Ectodermal cell (in vitro differentiated cells): ENCODE data around the gene GPC6. TPM values are rescaled to one million over a fixed set of nuclear protein-coding genes. Genes with fewer than 3 reads are reported as not detected.
"Not testable (repeated sequence)": the region's sequence is repeated elsewhere in the genome, so short reads cannot be mapped to it uniquely, and the experiment has no call there.

Source experiments
- H3K27ac ChIP-seq: 2 replicates; pipeline ENCODE4 v1.7.0; 2013; ENCODE audit warnings: mild to moderate bottlenecking, low read depth, low read length; ENCODE audit not compliant: insufficient read depth, poor library complexity, severe bottlenecking
- H3K27me3 ChIP-seq: 2 replicates; pipeline ENCODE4 v1.7.0; 2013; ENCODE audit warnings: mild to moderate bottlenecking, low read length; ENCODE audit not compliant: insufficient read depth, control insufficient read depth, poor library complexity, severe bottlenecking
- H3K36me3 ChIP-seq: one replicate; pipeline ENCODE4 v1.7.0; 2013; ENCODE audit warnings: low read length; ENCODE audit not compliant: control insufficient read depth, insufficient read depth
- H3K4me1 ChIP-seq: one replicate; pipeline ENCODE4 v1.7.0; 2013; ENCODE audit warnings: low read length; ENCODE audit not compliant: control insufficient read depth, insufficient read depth
- H3K4me3 ChIP-seq: 2 replicates; pipeline ENCODE4 v1.7.0; 2013; ENCODE audit warnings: low read depth, low read length, control low read depth; ENCODE audit not compliant: insufficient read depth
- H3K9me3 ChIP-seq: 2 replicates; pipeline ENCODE4 v1.7.0; 2013; ENCODE audit warnings: mild to moderate bottlenecking, low read length, moderate library complexity; ENCODE audit not compliant: control insufficient read depth
- WGBS, 2 experiments: methylation state at CpG; one replicate each; pipeline ENCODE4 v1.1.7; 2013; ENCODE audit warnings: missing lambda C conversion rate in 2 of 2; 5-methylcytosine and 5-hydroxymethylcytosine counted together
- polyA plus RNA-seq, 4 experiments: library from polyadenylated mRNA; stranded (reverse); fragments of 50-300 nt; gene quantifications; one replicate each; pipeline ENCODE4 v1.2.3, GENCODE V29; 2013

The GPC6 gene
- polyA plus RNA-seq (2013, experiment 1 of 4) = 14.3 TPM
- 18.5 TPM for polyA plus RNA-seq (2013, experiment 2 of 4)
- polyA plus RNA-seq (2013, experiment 3 of 4) = 17.5 TPM
- 19.5 TPM for polyA plus RNA-seq (2013, experiment 4 of 4)

DNA sequence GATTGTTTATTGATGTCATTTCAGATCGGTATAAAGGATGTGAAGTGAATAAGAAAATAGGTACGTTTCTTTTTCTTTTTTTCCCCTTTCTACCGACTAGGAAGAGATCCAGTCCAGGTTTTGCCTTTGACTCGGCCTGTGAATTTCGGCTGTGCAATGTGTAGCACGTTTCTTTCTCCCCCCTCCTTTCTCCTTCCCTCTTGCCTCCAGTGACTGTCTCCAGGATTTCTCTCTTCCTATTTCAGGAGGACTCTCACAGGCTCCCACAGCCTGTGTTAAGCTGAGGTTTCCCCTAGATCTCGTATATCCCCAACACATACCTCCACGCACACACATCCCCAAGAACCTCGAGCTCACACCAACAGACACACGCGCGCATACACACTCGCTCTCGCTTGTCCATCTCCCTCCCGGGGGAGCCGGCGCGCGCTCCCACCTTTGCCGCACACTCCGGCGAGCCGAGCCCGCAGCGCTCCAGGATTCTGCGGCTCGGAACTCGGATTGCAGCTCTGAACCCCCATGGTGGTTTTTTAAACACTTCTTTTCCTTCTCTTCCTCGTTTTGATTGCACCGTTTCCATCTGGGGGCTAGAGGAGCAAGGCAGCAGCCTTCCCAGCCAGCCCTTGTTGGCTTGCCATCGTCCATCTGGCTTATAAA is at the start of gene GPC6:
Gene GPC6 (plus strand): TSS at position 185 of the 657 bp plus-strand sequence.
- Histone ChIP-seq H3K36me3 (no peaks in the 10 kb centered on the region), H3K4me3 (peak within 1 kb of the TSS; percentile 93), H3K27me3 (no peaks in the 10 kb centered on the region), H3K9me3 (no peaks in the 10 kb centered on the region), H3K27ac (peak within 1 kb of the TSS; percentile 87), H3K4me1 (peaks cover 26% of the 10 kb centered on the region)
- WGBS, 2 experiments = 0% methylated on average over 30 to 31 of the region's 31 CpGs

DNA sequence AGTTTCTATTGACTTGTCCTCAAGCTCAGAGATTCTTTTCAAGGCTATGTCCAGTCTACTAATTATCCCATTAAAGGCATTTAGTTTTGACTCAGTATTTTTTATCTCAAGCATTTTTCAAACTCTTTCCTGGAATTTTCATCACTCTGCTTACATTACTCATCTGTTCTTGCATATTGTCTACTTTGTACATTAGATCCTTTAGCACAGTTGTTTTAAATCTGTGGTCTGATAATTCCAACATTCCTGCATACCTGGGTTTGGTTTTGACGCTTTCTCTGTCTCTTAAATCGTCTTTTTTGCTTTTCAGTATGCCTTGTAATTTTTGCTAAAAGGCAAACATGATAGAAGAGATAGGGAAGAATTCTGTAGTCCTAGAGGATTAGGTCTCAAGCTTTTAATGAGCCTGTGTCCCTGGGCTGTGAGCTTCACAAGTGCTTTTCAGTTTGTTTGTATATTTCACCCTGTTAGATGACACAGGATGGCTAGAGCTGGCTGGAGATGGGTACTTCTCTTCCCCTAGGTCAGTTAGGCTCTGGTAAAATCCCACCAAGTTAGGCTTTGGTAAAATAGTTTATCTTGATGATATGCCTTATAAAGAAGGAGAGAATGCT is 46.1 kb upstream of the GPC6 start:
- H3K4me1 ChIP-seq = no peaks in the 10 kb centered on the region
- H3K27ac ChIP-seq = no peak overlapping the region
- no peaks in the 10 kb centered on the region for H3K27me3 ChIP-seq
- WGBS, 2 experiments = 43 to 47% methylated on average over 2 of the region's 2 CpGs
- no peak overlapping the region for H3K4me3 ChIP-seq
- H3K9me3 ChIP-seq = no peaks in the 10 kb centered on the region
- no peaks in the 10 kb centered on the region for H3K36me3 ChIP-seq

DNA sequence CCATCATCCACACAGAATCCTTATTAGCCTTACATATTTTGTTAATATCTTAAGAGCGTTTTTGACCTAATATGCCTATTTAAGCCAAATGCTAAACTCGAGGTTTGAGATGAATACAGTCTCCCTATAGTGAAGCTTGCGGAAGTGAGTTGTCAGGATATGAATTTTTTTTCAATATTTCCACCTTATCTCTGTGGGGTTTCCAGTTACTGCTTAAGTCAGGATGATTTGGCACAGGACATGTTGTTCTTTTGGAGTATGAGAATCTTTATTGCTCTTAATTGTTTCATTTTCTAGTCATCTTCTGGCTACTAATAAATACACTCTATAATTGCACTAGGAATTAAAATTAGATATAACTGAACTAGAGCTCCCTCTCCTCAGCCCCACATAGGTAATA is 44.2 kb upstream of the GPC6 start:
- no peaks in the 10 kb centered on the region for H3K27me3 ChIP-seq
- H3K4me3 ChIP-seq = no peak overlapping the region
- H3K4me1 ChIP-seq = no peaks in the 10 kb centered on the region
- H3K36me3 ChIP-seq = no peaks in the 10 kb centered on the region
- no peaks in the 10 kb centered on the region for H3K9me3 ChIP-seq
- 100% methylated on average over 2 to 3 of the region's 3 CpGs for WGBS, 2 experiments
- H3K27ac ChIP-seq = no peak overlapping the region

DNA sequence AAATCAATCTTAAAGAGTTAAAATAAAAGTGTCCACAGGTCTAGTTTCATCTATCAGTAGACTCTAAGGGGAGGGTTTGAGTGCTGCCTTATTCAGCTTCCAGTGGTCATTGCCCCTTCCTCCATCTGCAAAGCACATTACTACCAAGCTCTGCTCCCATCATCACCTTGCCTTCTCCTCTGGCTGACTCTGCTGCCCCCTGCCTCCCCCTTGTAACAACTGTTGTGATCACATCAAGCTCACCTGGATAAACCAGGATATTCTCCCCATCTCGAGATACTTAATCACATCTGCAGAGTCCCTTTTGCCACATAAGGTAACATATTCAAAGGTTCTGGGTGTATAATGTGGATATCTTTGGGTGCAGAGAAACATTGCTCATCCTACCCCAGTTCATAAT is 43.3 kb upstream of the GPC6 start:
- 83 to 100% methylated on average over 1 of the region's 1 CpG for WGBS, 2 experiments
- H3K36me3 ChIP-seq = no peaks in the 10 kb centered on the region
- no peaks in the 10 kb centered on the region for H3K4me1 ChIP-seq
- no peak overlapping the region for H3K27ac ChIP-seq
- H3K27me3 ChIP-seq = no peaks in the 10 kb centered on the region
- no peaks in the 10 kb centered on the region for H3K9me3 ChIP-seq
- no peak overlapping the region for H3K4me3 ChIP-seq

DNA sequence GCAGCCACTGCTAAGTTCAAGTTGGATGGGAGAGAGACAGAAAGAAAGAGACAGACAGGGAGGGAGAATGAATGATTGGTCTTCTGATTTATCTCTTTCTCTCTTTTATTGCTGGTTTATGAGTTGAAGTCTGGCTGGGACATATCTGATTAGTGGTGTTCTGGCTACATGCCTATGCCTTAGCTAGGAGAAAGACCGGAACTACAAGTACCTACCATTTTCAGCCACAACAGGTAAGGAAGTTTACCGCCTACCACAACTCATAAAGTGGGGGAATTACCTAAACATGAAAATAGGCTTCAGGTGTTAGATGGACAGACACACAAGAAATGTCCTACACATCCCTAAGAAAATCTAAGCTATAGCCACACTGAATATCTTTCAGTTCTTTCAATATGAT is 36.6 kb upstream of the GPC6 start:
- H3K27ac ChIP-seq = no peak overlapping the region
- no peaks in the 10 kb centered on the region for H3K9me3 ChIP-seq
- no peaks in the 10 kb centered on the region for H3K27me3 ChIP-seq
- H3K4me3 ChIP-seq = no peak overlapping the region
- no peaks in the 10 kb centered on the region for H3K4me1 ChIP-seq
- no peaks in the 10 kb centered on the region for H3K36me3 ChIP-seq
- 100% methylated on average over 2 of the region's 2 CpGs for WGBS, 2 experiments

DNA sequence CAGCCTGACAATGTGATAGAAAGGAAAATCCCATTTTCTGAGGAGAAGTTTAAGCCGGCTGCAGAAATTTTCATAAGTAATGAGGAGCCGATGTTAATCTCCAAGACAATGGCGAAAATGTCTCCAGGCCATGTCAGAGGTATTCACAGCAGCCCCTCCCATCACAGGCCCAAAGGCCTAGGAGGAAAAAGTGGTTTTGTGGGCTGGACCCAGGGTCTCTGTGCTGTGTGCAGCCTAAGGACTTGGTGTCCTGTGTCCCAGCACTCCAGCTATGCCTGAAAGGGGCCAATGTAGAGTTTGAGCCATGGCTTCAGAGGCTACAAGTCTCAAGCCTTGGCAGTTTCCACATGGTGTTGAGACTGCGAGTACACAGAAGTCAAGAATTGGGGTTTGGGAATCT is 32.9 kb upstream of the GPC6 start:
- H3K4me3 ChIP-seq = no peak overlapping the region
- no peaks in the 10 kb centered on the region for H3K9me3 ChIP-seq
- H3K27me3 ChIP-seq = no peaks in the 10 kb centered on the region
- no peaks in the 10 kb centered on the region for H3K36me3 ChIP-seq
- no peak overlapping the region for H3K27ac ChIP-seq
- 93% methylated on average over 4 of the region's 4 CpGs for WGBS, 2 experiments
- no peaks in the 10 kb centered on the region for H3K4me1 ChIP-seq

DNA sequence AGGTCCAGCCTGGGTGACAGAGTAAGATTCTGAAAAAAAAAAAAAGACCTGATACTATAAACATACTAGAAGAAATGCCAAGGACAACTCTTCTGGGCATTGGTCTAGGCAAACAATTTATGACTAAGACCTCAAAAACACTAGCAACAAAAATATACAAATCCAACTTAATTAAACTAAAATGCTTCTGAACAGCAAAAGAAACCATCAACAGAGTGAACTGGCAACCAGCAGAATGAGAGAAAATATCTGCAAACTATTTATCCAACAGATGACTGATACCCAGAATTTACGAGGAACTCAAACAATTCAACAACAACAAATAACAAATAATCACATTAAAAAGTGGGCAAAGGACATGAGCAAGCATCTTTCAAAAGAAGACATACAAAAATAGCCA is 26.8 kb upstream of the GPC6 start:
- Histone ChIP-seq H3K27me3 (no peaks in the 10 kb centered on the region), H3K27ac (no peak overlapping the region), H3K4me1 (no peaks in the 10 kb centered on the region), H3K9me3 (no peaks in the 10 kb centered on the region), H3K4me3 (no peak overlapping the region), H3K36me3 (no peaks in the 10 kb centered on the region)
- WGBS, 2 experiments = 97 to 100% methylated on average over 1 of the region's 1 CpG

DNA sequence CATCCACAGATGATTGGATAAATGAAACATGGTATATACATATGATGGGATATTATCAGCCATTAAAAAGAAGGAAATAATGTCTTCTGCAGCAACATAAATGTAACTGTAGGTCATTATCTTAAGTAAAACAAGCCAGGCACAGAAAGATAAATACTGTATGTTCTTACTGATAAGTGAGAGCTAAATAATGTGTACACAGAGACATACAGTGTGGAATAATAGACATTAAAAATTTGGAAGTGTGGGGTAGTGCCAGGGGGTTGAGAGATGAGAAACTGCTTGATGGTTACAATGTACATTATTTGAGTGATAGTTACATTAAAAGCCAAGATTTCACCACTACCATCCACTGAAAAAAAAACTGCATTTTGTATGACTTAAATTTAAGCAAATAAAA is 26.0 kb upstream of the GPC6 start:
- no peaks in the 10 kb centered on the region for H3K36me3 ChIP-seq
- no peaks in the 10 kb centered on the region for H3K4me1 ChIP-seq

DNA sequence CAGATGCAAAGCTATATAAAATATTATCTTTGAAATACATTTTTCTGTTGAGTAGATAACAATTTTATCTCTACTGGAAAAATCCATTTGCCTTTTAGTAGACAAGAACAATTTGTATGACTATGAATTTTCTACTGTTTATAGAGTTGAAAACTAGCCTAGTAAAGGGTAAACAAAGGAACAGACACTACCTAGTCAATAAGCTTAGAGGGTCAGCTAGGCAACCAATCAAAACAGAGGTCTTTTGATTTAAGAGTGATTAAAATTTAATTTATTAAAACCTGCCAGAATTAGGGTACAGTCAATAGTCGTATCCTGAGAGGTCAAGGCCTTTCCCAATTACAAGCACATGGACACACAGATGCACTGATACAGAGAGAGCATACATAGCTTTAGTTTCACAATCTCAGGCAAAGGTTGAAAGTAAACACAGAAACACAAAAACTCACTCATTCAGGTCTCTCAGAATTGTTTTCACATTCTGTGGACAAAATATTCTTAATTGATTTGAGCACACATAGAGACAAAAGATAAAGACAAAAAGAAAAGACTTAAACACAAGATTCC is 24.5 kb upstream of the GPC6 start:
- Histone ChIP-seq H3K27me3 (no peaks in the 10 kb centered on the region), H3K27ac (no peak overlapping the region), H3K4me1 (no peaks in the 10 kb centered on the region), H3K9me3 (no peaks in the 10 kb centered on the region), H3K36me3 (no peaks in the 10 kb centered on the region), H3K4me3 (no peak overlapping the region)
- 95% methylated on average over 1 of the region's 1 CpG; no CpG with 5 or more reads in 1 of the 2 experiments for WGBS, 2 experiments

More for the DNA sequence above, 26.0 kb upstream of the GPC6 start:
- H3K27ac ChIP-seq = no peak overlapping the region
- no peaks in the 10 kb centered on the region for H3K27me3 ChIP-seq
- no peaks in the 10 kb centered on the region for H3K9me3 ChIP-seq
- no peak overlapping the region for H3K4me3 ChIP-seq

DNA sequence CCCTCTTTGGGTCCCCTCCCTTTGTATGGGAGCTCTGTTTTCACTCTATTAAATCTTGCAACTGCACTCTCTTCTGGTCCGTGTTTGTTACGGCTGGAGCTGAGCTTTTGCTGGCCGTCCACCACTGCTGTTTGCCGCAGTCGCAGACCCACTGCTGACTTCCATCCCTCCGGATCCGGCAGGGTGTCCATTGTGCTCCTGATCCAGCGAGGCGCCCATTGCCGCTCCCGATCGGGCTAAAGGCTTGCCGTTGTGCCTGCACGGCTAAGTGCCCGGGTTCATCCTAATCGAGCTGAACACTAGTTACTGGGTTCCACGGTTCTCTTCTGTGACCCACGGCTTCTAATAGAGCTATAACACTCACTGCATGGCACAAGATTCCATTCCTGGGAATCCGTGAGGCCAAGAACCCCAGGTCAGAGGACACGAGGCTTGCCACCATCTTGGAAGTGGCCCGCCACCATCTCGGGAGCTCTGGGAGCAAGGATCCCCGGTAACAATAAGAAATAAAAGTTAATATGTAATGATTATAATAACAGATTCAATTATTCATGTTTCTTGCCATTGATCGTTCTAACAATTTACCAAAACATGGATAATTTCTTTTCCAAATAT is 19.7 kb upstream of the GPC6 start:
- 91 to 96% methylated on average over 21 of the region's 24 CpGs for WGBS, 2 experiments
- not testable (repeated sequence) for H3K36me3 ChIP-seq, H3K9me3 ChIP-seq

More for the DNA sequence above, 19.7 kb upstream of the GPC6 start:
- H3K4me3 ChIP-seq, H3K27me3 ChIP-seq, H3K27ac ChIP-seq, H3K4me1 ChIP-seq: not testable (repeated sequence)
